GM18511 (cell line): ENCODE data around the gene APOL3.
"Not testable (repeated sequence)": the region's sequence is repeated elsewhere in the genome, so short reads cannot be mapped to it uniquely, and the experiment has no call there.

Experiments
- ATAC-seq: cut with Tn5 transposase; IDR thresholded peaks from one replicate; pipeline ENCODE4 v1.9.1; 2021; ENCODE audit warnings: mild to moderate bottlenecking, moderate library complexity; ENCODE audit not compliant: unreplicated experiment

Gene APOL3, protein sequence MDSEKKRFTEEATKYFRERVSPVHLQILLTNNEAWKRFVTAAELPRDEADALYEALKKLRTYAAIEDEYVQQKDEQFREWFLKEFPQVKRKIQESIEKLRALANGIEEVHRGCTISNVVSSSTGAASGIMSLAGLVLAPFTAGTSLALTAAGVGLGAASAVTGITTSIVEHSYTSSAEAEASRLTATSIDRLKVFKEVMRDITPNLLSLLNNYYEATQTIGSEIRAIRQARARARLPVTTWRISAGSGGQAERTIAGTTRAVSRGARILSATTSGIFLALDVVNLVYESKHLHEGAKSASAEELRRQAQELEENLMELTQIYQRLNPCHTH

DNA sequence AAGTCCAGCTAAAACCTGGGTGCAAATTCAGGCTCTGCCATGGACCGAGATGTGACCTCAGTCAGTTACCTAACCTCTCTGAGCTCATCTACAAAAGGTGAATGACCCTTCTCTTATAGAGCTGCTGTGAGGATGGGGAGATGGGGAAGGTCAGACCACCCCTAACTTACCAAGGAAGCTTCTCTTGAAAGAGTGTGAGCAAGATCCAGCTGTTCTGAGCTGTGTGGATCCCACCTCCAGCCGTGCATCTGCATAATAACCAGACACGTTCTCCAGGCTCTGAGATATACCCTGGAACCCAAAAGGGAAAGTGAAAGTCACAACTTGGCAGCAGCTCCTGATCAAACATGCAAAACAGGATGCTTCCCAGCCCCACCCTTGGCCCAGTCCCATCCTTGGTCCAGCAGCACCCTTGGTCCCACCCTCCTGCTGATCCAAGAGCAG is at the start of gene APOL3:
Gene APOL3, minus strand, starts transcription at position 257 of the 444 bp plus-strand sequence. CDS start 11,700 bp downstream, outside the sequence.
- no peak for ATAC-seq

DNA sequence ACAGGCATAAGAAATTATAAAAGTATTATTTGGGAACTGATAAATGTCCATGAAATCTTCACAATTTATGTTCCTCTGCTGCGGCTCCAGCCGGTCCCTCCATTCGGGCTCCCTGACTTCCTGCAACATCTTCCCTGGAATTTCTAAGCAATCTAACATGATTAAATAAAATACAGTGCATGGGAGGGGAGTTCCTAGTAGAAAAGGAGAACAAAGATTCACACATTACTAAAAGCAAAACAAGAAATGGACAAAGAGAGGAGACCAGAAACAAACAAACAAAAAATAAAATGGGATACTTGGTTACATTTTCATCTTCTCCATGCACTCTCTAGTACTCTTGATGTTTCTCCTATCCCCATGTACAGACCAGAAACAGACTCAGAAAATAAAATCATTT is 49.7 kb upstream of the APOL3 start:
- no peak for ATAC-seq

DNA sequence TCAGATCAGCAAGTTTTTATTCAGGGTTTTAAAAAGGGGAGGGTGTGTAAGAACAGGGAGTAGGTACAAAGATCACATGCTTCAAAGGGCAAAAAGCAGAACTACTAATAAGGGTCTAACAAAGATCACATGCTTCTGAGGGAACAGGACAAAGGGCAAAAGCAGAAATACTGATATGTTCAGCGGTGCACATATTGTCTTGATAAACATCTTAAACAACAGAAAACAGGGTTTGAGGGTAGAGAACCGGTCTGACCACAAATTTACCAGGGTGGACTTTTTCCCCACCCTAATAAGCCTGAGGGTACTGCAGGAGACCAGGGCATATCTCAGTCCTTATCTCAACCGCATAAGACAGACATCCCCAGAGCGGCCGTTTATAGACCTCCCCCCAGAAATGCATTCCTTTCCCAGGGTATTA is 48.9 kb upstream of the APOL3 start:
- not testable (repeated sequence) for ATAC-seq

DNA sequence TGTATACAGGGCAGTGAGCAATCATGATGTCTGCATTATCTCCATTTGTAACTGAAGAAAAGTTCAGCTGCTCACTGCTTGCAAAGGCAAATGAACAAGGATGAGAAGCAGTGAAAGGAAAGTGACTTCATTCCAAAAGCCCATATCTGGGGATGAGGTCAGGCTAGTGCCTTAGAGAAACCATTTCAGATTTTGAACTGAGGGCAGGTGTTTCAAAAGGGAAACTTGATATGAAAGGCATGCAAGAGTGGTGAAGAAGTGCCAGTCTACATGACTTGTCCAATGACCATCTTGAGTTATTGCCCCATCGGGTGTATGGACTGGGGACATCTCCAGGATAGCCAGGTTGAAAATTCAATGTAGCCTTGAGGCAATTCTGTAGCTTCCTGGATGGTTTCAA is 48.4 kb upstream of the APOL3 start:
- no peak for ATAC-seq

DNA sequence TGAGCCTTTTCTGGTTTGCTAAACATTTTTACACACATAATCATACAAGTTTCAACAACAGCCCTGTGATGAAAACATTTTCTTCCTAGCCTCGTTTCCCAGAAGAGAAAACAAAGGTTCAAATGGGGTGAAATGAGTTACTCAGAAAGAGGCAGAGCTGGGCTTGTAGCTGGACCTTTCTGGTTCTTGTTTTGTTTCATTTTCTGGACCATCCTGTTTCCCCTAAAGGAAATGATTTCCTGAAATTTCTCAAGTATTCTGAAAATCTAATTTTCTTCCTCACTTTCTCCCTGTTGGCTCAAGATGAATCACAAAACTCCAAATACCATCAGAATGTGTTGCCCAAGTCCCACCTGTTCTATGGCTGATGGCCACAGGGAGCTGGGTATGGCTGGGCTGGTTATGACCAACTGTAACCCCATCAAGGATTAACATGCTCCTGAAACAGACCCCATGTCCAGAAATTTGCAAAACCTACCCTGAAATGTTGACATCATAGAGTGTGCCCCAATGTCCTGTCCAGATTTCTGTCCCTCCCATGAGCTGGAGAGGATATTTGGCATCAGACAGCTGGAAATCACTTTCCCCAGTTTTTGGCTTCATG is 47.7 kb upstream of the APOL3 start:
- ATAC-seq: no peak

DNA sequence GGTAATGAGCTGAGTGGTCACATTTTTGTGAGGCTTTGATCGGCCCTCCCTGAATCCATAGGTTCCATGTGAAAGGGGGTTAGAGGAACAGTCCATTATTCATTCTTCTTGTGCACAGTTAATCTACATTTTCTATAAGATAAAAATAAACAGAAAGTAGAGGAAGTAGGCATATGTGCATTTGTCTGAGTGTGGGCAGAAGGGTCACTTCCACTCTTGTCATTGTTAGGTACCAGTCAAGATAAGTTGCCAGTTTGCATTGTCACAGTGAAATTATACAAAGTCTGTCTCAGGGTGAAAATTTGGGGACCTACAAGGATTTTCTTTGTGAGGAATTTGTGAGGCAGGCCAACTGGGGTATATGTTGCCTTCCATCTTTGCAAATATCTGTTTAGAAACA is 45.7 kb upstream of the APOL3 start:
- no peak for ATAC-seq

DNA sequence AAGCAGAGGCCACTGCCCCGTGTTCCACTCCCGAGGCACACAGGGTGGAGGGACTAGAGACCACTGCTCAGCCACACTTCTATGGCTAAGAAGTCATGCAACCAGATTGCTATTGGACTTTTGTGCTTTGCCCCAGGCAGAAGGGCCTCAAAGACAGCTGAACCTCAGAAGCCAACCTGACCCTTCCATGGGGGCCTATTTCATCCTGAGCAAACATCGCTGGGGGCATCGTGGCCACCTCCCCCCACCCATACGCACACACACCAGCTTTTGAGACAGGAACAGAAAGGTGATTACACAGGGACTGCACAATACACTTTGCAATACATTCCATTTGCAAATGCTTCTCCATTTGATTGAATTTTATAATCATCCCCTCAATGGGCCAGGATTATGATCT is 45.0 kb upstream of the APOL3 start:
- not testable (repeated sequence) for ATAC-seq

DNA sequence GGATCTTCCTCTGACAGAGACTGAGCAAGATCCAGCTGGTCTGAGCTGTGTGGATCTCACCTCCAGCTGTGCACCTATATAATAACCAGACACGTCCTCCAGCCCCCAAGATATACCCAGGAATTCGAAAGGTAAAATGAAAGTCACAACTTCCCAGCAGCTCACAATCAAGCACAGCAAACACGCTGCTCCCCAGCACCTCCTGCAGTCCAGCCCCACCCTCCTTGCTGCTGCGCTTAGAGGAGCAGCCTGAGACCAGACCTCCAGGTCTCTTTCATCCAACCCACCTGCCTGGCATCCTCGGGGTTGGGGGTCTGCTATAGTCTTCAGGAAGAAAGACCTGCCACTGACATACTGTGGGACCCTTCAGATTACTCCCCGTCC is 44.1 kb upstream of the APOL3 start:
- ATAC-seq: no peak

DNA sequence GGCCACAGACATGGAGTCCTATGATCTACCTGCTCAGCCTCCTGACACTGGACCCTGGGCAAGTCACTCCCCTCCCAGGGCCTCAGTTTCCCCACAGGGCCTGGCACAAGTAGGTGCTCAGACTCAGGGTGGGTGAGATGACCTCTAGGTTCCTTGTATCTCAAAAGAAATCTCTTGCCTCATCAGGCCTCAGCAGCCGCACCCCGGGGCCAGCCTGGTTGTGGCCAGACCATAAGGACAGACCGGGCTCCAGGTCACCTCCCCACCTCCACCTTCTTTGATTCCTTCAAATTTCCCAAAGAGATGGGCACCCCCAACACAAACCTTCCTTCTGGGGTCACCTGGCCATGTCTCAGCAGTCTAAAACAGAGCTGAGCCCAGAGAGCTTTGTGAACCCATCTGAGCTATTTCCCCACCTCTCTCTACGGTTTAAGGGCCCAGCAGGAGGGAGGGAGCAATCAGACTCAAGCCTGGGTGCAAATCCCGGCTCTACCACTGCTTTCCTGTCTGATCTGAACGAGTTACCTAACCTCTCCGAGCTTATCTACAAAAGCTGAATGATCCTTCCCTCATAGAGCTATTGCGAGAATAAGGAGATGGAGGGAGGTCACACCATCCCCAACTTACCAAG is 43.6 kb upstream of the APOL3 start:
- no peak for ATAC-seq

DNA sequence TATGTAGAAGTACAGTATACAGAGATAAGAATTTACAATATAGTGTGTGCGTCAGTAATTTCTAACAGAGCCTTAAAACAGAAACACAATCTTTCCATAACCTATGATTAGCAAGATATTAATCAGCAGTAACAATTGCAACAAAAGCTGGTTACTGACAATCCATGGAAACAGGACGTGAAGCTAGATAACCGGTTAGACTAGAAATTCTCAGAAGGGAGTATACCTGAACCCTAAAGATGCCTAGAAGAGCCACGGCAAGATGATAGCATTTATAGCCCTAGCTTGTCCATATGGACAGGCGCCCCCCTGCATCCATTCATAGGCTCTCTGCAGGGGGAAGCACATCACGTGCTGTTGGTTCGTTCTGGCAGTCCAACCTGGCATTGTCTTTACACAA is 42.9 kb upstream of the APOL3 start:
- ATAC-seq: not testable (repeated sequence)

DNA sequence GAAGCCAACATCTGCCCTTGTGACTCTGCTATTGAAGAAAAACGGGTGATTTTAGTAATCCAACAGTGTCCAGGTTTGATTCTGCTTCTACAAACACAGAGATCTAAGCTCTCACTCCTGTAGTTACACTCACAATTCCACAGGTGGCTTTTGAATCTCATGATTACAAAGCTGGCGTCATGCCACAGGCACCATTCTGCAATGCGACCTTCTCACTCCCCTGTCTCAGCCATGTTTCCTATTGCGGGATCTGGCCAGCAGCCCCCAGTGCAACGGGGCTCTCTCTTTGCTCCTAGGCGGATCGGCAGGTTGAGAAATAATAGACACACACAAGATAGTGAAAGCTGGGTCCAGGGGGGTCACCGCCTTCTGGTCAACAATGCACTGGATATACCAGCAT is 42.4 kb upstream of the APOL3 start:
- ATAC-seq: not testable (repeated sequence)

DNA sequence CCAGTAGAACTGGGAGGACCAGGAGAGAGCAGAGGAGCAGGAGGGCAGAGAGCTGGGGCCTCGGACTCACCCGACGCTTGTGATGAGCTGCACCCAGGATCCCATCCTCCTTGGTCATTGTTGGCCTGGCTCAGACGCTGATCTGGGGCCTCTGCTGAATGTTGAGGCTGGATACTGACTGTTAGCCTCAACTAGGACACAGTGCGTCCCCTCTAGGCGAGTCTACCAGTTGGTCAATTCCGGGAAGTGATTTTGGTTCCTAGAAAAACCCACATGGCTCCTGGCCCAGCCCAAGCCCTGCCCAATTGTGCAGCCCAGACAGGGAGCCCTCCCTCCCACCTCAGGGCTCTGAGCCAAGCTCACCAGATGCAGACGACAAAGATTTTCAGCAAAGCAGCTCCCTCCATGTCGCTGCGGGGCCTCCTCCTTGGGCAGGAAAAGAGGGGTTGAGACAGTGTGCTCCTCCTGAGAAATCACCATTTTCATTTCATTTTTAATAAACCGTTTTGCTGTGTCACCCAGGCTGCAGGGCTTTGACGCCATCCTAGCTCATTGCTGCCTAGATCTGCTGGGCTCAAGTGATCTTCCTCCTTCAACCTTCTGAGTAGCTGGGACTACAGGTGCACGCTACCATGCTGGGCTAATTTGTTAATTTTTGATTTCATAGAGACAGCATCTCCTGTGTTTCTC is 41.2 kb upstream of the APOL3 start, which contains the start of gene APOL4:
Gene APOL4, minus strand, starts transcription at position 180 of the 690 bp plus-strand sequence. Its CDS starts 75 bp downstream, at position 105.
- ATAC-seq: no peak

DNA sequence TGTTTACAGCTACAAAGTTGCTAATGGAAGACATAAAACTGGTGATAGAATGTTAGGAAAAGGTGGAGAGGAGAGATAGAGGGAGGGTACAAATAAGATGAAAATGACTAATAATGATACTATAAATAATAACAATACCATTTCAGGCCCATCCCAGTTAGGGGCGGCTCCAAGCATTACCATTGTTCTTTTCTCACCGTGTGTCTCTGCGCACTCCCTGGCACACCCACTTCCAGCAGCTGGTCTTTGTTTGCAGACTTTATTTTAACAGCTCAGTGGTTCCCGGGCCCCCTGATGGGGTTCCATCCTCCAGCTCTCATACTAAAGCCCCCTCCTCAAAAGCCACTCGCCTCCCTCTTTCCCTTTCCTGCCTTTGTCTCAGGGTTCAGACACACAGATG is 40.5 kb upstream of the APOL3 start:
- not testable (repeated sequence) for ATAC-seq

DNA sequence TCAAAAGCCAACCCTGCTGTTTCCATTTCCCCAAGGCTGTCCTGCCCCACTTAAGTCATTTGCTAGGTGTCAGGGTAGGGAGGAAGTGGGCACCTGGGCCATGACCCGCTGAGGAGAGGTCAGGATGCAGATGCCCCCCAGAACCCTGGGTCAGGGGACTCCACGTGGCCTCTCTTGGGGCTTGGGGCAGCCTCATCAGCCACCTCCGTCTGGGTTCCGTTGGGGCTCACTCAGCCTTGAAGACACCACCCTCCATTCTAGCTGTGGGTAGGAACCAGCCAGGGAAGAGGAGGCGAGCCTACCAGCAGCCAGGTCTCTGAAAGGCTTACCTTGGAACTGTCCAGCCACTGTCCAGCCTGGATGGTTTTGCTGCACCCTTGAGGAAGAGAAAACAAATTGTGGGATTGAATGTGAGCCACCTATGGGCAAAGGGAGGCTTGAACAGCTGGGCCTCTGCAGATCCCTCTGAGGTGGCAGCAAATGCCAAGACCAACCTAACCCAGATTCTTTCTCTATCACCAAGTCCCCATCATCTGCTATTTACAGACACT is 38.5 kb upstream of the APOL3 start:
- ATAC-seq: no peak

DNA sequence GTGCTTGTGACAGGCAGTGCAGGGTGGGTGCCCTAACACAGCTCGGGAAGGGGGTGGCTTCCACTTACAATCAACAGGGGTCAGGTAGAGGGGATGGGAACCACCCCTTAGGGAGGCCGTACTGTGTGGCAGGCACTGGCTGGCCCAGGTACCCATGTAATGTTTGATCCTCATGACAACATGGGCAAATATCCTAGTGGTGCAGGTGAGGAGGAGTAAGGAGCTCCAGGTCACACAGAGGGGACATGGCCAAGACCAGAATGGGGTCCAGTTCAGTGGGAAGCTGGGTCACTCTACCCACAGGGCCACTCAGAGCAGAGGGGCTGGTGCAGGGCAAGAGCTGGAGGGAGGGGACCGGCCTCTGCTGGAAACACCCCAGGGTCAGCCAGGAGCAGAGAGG is 38.0 kb upstream of the APOL3 start:
- ATAC-seq: no peak

DNA sequence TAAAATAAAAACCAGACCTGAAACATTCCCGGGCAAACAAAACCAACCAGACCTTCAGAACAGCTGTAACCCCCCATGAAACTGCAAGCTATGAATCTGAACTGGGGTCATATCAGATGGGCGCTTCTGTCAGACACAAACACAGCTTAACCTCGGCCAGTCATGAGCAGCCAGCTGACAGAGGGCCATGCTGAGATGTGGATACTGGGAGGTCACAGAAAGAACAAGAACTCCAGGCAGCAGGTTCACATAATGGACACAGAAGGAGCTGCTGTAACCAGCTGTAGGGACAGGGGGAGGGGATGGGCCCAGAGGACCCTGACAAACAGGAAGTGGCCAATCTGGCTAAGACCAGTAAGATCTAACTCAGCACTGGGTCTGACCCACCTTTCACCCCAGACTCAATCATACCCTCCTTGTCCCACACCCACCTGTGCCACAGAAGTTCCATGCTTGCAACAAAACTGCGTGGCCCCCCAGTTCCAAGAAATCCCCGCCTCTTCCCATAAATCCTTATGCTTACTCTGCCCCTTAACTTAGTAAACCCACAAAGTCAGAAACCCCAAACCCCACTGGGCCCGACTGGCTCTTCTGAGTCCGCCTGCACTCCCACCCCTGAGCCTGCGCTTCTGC is 37.1 kb upstream of the APOL3 start:
- no peak for ATAC-seq

DNA sequence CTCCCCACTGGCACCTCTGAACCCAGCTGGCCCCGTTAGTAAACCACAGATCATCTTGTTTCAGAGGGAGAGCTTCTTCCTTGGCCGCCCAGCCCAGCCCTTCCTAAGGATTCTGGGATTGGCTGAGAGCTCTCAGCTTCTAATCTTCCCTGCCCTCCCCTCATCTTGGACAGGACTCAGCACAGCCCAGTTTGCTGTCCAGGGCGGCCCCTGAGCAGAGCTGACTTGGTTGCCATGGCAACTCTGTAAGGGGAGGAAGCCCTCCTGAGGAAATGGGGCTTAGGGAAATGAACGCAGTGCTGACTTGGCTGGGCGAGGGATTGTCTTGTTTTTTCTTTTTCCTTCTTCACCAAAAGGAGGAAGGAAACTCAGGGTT is 36.5 kb upstream of the APOL3 start:
- no peak for ATAC-seq

DNA sequence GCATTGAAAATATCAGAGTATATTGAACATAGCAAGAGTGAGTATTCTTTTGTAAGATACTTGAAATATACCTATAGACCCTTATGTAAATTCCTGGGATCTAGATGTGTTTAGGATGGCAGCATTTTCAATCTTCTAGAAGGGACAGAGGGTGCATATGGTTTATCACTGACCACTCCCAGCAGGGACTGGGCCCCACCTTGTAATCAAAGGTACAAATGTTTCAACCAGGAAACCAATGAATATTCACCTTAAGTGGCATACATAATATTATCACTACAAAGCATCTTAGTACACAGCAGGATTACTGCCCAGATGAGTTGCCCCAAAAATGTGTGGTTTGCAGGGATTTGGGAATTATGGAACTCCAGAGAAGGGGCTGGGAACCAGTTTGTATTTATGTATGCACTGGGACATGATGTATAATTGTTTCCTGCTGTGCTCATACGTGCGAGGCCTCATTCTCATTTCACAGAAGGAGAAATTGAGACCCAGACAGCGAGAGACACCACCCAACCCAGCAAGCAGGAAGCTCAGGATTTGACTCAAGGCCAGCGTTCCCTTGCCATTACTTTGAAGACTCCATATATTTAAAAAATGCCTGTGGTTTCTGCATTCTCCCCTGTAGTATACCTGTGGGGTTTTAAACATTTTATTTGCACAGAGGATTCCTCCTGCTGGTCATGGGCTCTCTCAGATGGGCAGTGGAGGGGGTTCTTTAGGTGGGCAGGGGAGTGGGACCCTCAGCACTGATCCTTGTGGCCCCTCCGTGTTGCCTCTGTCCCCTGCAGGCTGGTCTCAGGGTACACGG is 35.9 kb upstream of the APOL3 start:
- ATAC-seq: no peak

DNA sequence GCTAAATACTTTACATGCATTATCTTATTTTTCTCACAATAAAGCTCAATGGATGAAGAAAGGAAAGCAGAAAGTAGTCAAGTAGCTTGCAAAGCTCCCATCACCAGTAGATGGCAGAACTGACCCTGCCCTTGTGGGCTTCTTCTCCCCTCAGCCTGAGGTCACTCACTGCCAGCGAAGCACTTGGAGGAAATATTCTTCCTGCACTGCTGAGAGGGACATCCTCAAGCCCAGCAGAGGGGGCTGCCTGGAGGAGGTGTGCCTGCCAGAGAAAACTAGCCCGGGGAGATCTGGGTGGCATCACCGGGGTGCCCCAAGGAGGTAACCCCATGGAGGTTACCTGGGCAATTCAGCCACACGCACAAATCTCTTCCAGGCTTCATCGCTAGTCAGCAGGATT is 34.4 kb upstream of the APOL3 start:
- no peak for ATAC-seq

DNA sequence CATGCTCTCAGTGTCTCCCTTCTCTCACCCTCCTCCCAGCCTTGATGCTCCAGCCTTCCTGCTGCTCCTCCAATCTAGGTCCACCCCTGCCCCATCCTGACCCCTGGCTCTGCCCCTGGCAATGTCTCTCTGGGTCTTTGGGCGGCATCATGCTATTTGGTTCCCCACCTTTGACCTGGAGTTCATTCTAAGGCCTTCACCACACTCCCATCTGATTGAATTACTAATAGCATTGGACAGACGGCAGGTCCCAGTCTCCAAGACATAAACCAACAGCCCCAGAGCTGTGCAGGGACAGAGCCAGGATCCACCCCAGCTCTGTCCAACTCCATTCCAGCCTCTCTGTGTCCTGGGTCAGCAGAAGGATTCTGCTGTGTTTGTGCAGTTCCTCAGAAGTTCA is 33.8 kb upstream of the APOL3 start:
- ATAC-seq: no peak
